ENCODE data around the gene ICAM2.
A peak's percentile ranks its signal among the peaks of the same experiment; 100 is the strongest.
"Not testable (repeated sequence)": the region's sequence is repeated elsewhere in the genome, so short reads cannot be mapped to it uniquely, and the experiment has no call there.

ICAM2 gene

GRCh38 chr17:64009571-64010402, 10.6 kb downstream of the ICAM2 start:
- no peak for DNase-seq (ENCODE audit: low spot score)

- no peak for DNase-seq (ENCODE audit: low spot score)
Observed at GRCh38 chr17:64008830-64009229, 11.6 kb downstream of the ICAM2 start.

DNA sequence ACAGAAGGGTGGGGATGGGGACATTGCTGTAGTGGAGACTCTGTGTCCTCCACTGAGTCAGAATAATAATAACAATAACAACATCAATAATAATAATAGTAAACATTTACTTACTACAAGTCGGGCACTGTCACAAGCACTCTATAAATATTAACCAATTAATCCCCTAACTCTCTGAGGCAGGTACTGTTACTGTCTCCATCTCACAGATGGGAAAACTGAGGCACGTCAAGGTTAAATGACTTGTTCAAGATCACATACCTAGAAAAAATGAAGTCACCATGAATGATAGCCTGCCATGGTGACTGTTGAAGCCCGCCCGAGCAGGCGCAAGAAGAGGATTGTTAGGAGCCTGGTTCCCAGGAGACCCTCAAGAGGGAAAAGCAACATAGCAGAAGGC, 12.1 kb downstream of the ICAM2 start:
- no peak for DNase-seq (ENCODE audit: low spot score)

GRCh38 chr17:64007838-64008282, 12.6 kb downstream of the ICAM2 start:
- no peak for DNase-seq (ENCODE audit: low spot score)

DNA sequence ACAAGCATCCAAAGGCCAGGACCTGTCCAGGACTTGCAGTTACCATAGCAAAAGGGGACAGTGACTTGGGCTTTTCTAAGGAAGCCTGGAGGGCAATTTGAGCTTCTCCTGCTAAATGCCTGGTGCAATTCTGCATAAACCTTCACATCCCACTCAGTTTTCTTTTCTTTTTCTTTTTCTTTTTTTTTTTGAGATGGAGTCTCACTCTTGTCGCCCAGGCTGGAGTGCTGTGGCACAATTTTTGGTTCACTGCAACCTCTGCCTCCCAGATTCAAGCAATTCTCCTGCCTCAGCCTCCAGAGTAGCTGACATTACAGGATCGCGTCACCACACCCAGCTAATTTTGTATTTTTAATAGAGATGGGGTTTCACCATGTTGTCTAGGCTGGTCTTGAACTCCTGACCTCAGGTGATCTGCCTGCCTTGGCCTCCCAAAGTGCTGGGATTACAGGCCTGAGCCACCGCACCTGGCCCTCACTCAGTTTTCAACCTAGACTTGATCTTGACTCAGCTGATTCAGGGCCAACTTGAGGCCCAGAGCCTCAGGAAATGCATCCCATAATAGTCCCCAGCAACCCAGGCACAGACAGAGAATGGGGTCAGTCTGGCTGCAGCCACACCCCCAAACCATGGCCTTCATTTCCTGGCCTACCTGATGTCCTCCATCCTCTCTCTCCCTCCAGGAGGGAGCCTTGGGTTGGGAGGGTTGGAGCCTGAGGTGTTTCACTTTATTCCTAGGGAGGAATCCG, 13.2 kb downstream of the ICAM2 start:
- DNase-seq (ENCODE audit: low spot score): not testable (repeated sequence)

GRCh38 chr17:64006361-64007088, 13.9 kb downstream of the ICAM2 start:
- peak; percentile 95 for DNase-seq (ENCODE audit: low spot score)

- DNase-seq (ENCODE audit: low spot score): no peak
Observed at GRCh38 chr17:64005734-64006167, 14.7 kb downstream of the ICAM2 start.

GRCh38 chr17:64004903-64005733, 15.3 kb downstream of the ICAM2 start:
- no peak for DNase-seq (ENCODE audit: low spot score)

DNA sequence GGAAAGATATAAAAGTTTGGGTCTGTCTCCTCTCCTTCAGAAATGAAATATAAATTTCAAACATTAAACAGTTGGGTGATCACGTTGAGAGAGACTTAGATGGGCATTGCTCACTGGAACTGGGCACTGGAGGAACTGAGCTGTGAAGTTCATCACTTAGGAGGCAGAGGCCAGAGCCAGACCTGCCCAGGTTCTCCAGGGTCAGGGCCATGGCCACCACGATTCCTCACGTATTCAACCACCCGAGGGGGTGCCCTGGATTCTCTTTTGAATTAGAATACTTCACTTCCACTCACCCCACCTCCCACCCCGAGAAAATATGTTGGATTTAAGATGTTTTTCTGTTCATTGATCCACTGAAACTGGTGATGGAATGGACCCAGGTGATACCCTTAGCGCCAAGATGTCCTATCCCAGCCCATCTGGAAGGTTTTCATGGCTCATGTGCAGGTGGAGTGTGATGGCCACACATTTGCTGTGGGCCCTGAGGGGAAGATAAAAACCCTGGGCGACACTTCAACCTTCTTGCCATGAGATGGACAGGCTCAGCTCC, 16.1 kb downstream of the ICAM2 start:
- DNase-seq (ENCODE audit: low spot score): no peak

DNA sequence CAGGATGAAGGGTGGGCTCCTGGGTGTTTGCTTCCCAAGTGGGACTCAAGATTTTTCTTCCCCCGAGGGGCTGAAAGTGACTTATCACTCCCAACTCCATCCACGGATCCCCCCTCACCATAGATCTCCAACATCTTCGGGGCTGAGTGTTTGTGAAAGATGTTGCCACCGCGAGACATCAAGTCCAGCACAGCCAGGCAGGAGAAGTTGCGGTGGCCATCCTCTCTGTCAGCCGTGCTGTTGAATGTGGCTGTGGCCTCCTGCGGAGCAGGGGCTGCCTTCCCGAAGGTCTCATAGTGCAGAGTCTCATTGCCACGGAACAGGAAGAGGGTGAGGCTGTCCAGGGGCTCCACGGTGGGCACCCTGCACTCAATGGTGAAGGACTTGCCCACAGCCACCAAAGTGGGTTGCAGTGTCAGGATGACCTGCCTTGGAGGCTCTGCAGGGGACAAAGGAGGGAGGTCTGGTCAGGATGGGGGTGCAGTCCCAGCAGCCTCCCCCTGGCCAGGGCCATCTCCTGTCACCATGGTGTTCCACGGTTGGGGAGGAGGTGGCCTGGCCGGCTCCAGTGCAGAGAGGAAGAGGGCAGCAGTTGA, 16.8 kb downstream of the ICAM2 start:
- no peak for DNase-seq (ENCODE audit: low spot score)

- no peak for DNase-seq (ENCODE audit: low spot score)
Observed at GRCh38 chr17:64002658-64003525, 17.5 kb downstream of the ICAM2 start.

GRCh38 chr17:64001763-64002529, 18.5 kb downstream of the ICAM2 start:
- no peak for DNase-seq (ENCODE audit: low spot score)

- no peak for DNase-seq (ENCODE audit: low spot score)
Observed at GRCh38 chr17:64001091-64001579, 19.3 kb downstream of the ICAM2 start.

GRCh38 chr17:63999680-64000531, 20.5 kb downstream of the ICAM2 start:
- no peak for DNase-seq (ENCODE audit: low spot score)

GRCh38 chr17:63998721-63999679, 21.4 kb downstream of the ICAM2 start:
- no peak for DNase-seq (ENCODE audit: low spot score)

DNA sequence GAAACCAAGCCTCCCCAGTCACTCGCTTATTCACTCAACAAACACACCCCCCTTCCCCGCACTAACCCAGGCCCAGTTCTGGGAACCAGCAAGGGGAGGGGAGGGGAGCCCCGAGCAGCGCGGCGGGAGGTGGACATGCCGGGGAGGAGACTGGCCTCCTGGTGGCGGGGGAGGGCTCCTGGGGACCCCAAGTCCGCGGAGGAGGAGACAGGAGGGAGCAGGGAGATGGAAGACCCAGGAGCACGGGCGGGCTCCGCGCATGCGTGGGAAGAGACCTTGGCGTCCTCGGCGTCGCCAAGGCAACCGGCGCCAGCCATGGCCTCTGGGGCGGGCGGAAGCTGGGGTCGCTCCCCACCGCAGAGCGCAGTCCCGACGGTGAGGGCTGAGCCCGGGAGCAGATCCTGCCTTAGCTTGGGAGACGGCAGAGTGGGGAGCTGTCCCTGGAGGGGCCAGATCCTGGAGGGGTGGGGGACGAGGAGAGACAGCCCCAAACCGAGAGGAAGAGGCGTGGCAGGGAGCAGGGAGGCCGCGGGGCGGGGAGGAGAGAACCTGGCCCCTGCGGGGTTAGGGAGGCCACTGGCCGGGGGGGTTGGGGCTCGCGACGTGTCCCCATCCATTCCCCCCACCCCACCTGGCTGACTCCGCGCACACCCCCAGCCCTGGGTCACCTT, 22.2 kb downstream of the ICAM2 start, which contains the start of gene PRR29:
Gene PRR29 (plus strand): TSS at position 302 of the 671 bp plus-strand sequence. CDS start 14 bp downstream, at position 316.
- peak; percentile 85 for DNase-seq (ENCODE audit: low spot score)

All from kidney capillary endothelial cell (primary cell).